Activated CD4-positive, alpha-beta T cell treated with anti-CD3 and anti-CD28 coated beads for 48 hours (primary cell): ENCODE measurements around the gene SLC12A8.

ENCODE experiments used
- DNase-seq: peaks from one replicate; pipeline ENCODE4 v3.0.0-alpha.2; 2020

The SLC12A8 gene

DNA sequence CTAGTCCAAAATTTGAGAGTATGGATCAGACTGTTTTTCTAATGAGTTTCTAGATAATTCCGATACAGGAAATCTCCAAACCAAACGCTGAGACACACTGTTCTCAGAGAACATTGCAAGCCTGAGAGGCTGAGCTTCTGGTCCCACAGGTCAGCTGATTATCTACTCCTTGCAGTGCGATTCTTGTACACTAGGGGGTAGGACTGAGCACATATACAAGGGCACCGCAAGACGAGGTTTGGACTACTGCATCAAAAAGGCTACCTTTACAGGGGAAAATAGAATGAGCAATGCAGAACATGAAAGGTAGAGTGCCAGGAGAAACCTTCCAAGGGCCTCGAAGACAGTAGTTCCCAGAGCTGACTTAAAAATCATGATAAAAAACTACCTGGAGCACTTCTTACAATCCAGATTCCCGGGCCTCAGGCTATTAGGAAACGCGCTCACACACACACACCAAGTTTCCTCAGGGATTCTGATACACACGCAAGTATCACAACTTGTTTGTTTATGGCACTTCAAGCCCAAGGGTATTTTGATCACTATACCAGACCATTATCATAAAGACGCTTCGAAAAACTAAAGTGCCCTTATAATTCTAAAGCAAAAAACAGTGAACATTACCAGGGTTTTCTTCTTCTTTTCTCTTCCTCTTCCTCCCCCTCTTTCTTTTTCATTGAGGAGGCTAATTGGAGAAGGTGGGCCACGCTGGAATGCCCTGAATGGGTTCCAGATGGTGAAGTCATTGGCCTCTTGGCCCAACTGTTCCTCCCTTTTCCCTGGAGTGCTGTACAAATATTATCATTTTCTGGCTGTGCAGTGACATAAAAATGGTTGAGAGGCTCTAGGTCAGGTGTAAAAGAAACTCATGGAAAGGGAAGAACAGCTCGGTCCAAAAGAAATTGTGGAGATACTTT lies 61.8 kb downstream of the SLC12A8 start:
- DNase-seq = peak; percentile 81

GRCh38 chr3:125149462-125149861 lies 63.1 kb downstream of the SLC12A8 start:
- no peak for DNase-seq

DNA sequence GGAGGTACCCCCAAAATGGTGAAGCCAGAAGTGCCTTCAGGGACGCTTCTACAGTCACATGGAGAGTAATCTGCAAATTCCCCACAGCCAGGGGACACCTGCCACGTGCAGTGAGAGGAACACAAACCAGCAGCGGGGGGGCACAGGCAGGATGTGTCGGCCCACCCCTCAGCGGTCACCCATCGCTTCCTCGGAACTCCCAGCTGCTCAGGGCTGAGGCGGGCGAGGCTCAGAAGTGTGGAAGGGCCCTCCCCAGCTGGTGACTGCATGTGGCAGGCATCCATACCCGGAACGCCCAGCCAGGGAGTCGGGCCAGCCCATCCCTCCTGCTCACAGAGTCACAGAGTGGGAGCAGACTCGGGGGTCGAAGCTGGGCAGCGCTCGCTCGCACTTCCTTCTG lies 63.7 kb downstream of the SLC12A8 start:
- no peak for DNase-seq

DNA sequence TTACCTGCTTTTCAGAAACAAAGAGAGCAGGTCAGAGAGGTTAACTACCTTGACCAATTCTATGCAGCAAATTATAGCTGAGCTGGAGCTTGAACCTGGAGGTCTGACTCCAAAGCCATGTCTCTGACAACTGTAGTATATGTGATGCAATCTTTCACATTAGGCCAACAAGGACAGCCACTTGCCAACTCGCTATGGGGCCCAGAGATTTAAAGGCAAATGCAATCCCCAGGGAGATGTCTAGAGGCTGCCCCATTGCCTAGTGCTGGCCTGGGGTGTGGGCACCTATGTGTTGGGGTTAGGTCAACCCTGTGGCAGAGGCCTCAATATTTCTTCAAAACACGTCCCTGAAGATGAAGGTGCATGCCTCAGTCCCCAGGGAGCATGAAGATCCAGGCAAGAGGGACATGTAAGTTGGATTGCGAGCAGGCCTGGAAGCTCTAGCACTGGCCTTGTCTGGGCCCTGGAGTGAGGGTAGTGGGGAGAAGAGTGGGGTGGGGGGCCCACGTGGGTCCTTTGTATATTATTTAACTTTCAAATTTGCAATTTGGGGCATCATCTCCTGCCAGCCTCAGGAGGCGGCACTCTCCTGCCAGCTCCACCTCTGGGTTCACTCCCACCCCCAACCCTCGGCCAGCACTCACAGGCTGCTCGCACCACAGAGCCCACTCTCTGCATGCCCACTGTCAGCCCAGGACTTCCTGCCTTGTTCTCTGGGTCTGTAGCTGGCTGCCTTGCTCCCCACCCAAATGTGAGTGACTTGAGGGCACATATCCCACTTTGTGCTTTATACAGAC lies 64.3 kb downstream of the SLC12A8 start:
- DNase-seq = no peak

- no peak for DNase-seq
Observed at GRCh38 chr3:125147491-125147820, 65.1 kb downstream of the SLC12A8 start.

- no peak for DNase-seq
Observed at GRCh38 chr3:125146626-125147490, 65.7 kb downstream of the SLC12A8 start.

- DNase-seq = no peak
Observed at GRCh38 chr3:125145751-125146475, 66.6 kb downstream of the SLC12A8 start.

- DNase-seq = no peak
Observed at GRCh38 chr3:125144653-125145314, 67.8 kb downstream of the SLC12A8 start.

DNA sequence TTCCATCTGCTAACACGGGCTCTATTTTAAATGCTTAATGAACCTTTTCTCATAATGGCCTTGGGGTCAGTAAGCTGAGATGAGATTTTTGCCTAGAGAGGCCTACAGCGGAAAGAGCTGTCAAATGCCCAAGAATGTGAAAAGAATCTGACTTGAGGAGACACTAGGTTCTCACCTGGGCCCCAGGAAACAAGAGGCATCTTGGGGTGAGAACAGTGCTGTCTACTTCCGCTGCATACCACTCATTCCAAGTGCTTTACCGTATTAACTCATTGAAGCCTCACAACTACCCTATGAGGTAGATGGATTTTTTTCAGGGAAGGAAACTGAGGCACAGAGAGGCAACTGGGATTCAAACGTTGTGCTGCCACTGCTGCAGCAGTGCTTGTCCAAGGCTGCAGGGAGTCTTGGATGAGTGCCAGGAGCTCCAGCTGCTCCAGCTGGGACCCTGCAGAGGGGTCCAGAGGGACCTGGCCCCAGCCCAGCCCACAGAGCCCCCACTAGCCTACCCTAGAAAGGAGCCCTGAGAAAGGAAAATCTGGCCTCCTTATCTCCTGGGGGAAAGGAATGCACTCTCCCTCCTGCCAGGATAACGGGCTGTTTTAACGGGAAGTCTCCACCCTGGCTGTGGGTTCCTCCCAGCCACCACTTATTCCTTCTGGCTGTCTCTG lies 68.4 kb downstream of the SLC12A8 start:
- no peak for DNase-seq

GRCh38 chr3:125143538-125143937 lies 69.0 kb downstream of the SLC12A8 start:
- DNase-seq = no peak

DNA sequence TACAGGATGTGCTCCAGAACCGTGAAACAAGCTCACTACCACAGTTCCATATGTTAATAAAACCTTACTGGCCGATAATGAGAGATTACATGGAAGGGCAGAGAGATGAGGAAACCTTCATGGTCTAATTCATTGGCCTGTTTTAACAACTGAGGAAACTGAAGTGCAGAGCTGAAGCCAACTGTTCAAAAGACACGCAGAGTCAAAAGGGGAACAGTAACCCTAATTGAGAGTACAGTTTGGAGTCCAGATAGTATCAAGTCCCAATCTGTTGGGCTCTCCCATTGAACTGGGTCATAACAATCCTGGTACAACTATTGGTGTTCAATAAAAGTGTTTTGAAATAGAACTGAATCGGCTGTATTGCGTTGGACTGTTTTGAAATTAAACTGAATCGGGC lies 69.6 kb downstream of the SLC12A8 start:
- no peak for DNase-seq

GRCh38 chr3:125142420-125142778 lies 70.1 kb downstream of the SLC12A8 start:
- DNase-seq = no peak

- DNase-seq = peak; percentile 81
Observed at GRCh38 chr3:125141596-125142419, 70.7 kb downstream of the SLC12A8 start.

DNA sequence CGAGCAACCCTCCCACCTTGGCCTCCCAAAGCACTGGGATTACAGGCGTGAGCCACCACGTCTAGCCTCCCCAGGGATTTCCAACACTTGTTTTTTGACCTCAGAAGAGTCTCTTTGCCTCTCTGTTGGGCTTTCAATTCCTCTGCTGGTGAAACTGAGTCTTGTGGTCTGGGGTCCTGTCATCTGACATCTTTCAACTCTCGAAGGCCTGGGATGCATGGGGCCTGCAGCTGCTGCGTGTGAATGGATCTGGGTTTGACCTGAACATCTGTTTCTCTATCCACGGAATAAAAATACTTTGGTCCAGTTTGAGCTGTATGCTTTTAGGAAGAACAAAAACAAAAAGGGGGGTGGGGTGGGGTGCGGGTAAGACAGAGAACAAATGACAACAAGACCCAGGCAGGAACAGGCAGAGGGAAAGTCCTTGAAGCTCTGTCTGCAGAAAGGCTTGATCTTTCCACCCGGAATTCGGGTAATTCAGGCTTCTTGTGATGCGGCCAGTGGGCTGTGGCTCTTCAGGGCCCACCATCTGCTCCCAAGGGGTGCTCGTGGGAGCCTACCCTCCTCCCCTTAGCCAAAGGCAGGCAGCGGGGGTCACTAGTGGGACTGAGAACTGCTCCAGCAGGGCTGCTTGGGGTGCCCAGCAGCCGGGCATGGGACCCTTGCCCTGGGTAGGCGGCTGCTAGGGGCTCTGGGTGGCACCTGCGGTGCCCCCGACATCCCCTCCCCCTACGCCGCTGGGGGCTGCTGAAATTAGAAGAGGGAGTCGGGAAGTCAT lies 71.5 kb downstream of the SLC12A8 start:
- no peak for DNase-seq

DNA sequence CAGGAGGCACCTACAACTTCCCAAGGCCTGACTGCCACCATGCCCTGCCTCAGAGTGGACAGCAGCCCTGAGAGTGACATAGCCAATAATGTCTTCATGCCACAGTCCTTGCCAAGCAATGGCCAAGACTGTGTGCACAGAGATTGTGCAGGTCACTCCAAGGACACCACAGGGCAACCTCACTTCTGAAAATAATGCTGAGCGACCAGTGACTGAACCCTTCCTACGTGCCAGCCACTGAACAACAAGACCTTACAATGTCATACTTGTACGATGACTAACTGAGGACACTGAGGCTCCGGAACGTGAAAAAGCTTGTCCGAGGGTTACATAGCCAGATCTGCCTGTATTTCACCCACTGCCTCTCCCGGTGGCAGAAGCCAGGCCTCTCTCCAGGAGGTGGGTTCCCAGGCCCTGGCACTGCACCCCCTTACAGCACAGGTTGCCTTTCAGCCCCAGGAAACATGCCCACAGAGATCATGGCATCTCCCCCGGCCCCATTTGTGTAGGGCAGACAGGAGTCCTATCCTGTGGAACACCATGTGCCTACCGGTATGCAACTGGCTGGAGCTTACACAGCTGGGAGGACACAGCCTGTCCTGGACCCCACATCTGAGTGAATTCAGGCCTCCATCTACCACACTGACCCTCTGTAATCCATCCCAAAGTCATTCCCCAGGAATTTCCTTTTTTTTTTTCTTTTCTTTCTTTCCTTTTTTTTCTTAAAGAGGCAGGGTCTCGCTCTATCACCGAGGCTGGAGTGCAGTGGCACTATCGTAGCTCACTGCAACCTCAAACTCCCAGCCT lies 72.3 kb downstream of the SLC12A8 start:
- no peak for DNase-seq

- DNase-seq = no peak
Observed at GRCh38 chr3:125139386-125139785, 73.2 kb downstream of the SLC12A8 start.

GRCh38 chr3:125137358-125138033 lies 75.1 kb downstream of the SLC12A8 start:
- DNase-seq = no peak

DNA sequence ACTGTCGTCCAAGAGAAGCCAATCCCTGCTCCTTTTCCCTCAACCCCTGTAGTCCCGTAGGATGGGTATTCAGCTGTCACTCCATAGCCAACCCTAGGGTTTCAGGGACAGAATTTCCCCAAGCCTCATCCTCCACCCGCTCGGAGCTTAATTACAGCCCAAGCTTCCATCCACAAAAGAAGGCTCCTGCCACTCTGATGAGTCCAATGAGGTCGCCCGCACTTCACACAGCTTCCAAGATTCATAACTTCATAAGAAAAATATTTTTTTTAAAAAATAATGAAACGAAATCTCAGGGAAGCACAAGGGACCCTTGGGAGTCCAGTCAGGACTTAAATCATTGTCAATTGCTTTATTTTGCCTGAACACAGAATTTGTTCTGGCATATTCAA lies 75.6 kb downstream of the SLC12A8 start:
- DNase-seq = no peak
